LNCaP clone FGC (cell line): ENCODE results near the gene HDHD2.

Experiments used
- DNase-seq: peaks from one replicate; pipeline ENCODE4 v3.0.0-alpha.2; 2011; ENCODE audit warnings: low read depth
- H3K4me3 ChIP-seq: 2 replicates; pipeline ENCODE4 v1.5.1; 2011; ENCODE audit warnings: mild to moderate bottlenecking, low read depth, low read length, control low read depth
- CTCF ChIP-seq: IDR thresholded peaks from 2 replicates; pipeline ENCODE4 v1.5.1; 2012; ENCODE audit warnings: mild to moderate bottlenecking; ENCODE audit not compliant: control insufficient read depth, insufficient read depth; ENCODE audit errors: extremely low read depth

HDHD2 gene

GRCh38 chr18:47149457-47150028, 757 bp downstream of the HDHD2 start:
- TF ChIP-seq CTCF: no peak
- DNase-seq: no peak
- peak overlapping the region; percentile 74 for H3K4me3 ChIP-seq

- H3K4me3 ChIP-seq: no peak overlapping the region
- no peak for TF ChIP-seq CTCF
- no peak for DNase-seq
These were observed 4.1 kb downstream of the HDHD2 start for GRCh38 chr18:47146206-47146605.

GRCh38 chr18:47143899-47144485, 6.3 kb downstream of the HDHD2 start:
- no peak overlapping the region for H3K4me3 ChIP-seq
- no peak for DNase-seq
- TF ChIP-seq CTCF: no peak

- no peak for TF ChIP-seq CTCF
- H3K4me3 ChIP-seq: no peak overlapping the region
- no peak for DNase-seq
These were observed 7.1 kb downstream of the HDHD2 start for GRCh38 chr18:47143153-47143552.

- no peak for TF ChIP-seq CTCF
- DNase-seq: no peak
- no peak overlapping the region for H3K4me3 ChIP-seq
These were observed 9.0 kb downstream of the HDHD2 start for GRCh38 chr18:47141289-47141688.

GRCh38 chr18:47121146-47121545, 29.2 kb downstream of the HDHD2 start:
- no peak for DNase-seq
- no peak overlapping the region for H3K4me3 ChIP-seq
- TF ChIP-seq CTCF: no peak

GRCh38 chr18:47120428-47120827, 29.9 kb downstream of the HDHD2 start:
- H3K4me3 ChIP-seq: no peak overlapping the region
- DNase-seq: no peak
- TF ChIP-seq CTCF: no peak
